WERI-Rb-1 (cell line): ENCODE data around the gene TMEM151A.
"Not testable (repeated sequence)": the region's sequence is repeated elsewhere in the genome, so short reads cannot be mapped to it uniquely, and the experiment has no call there.

ENCODE experiments used
- DNase-seq: peaks from one replicate; pipeline ENCODE4 v3.0.0-alpha.2; 2020
- H3K27ac ChIP-seq: fragments of 250-450 bp; sonication (Bioruptor Pico); 2 replicates; pipeline ENCODE4 v1.5.1; 2020; ENCODE audit warnings: mild to moderate bottlenecking, moderate library complexity
- H3K27me3 ChIP-seq: fragments of 250-450 bp; sonication (Bioruptor Pico); 2 replicates; pipeline ENCODE4 v1.5.1; 2021; ENCODE audit warnings: mild to moderate bottlenecking, low read depth, moderate library complexity; ENCODE audit not compliant: insufficient read depth, severe bottlenecking
- H3K36me3 ChIP-seq: fragments of 250-450 bp; sonication (Bioruptor Pico); 2 replicates; pipeline ENCODE4 v1.5.1; 2020; ENCODE audit warnings: mild to moderate bottlenecking, moderate library complexity
- H3K4me3 ChIP-seq: 2 replicates; pipeline ENCODE4 v1.5.1; 2011; ENCODE audit warnings: low read depth, mild to moderate bottlenecking, control low read depth, low read length
- H3K9me3 ChIP-seq: fragments of 250-450 bp; sonication (Bioruptor Pico); 2 replicates; pipeline ENCODE4 v1.5.1; 2021; ENCODE audit warnings: mild to moderate bottlenecking, moderate library complexity; ENCODE audit not compliant: severe bottlenecking
- CTCF ChIP-seq: IDR thresholded peaks from 2 replicates; pipeline ENCODE4 v1.5.1; 2011; ENCODE audit warnings: low read depth, mild to moderate bottlenecking, control low read depth, inconsistent platforms, low read length

TMEM151A gene

DNA sequence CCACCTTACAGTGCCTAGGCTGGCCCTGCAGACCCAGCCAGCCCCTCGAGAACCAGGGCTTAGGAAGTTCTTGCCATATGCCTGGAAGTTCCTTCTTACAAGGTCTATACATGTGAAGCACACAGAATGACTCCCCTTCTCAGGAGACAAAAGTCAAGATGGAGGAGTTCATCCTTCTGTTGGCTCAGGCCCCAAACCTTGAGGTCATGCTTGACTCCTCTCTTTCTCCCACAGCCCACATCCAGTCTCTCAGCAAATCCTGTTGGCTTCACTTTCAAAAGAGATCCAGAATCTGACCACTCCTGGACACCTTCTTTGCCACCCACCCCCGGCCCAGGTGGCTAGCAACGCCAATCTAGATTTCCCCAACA lies 26.9 kb downstream of the TMEM151A start:
- H3K9me3 ChIP-seq = peaks cover 3% of the 10 kb centered on the region
- TF ChIP-seq CTCF = no peak
- no peak for DNase-seq
- H3K27ac ChIP-seq = peak overlapping the region; percentile 49
- H3K27me3 ChIP-seq = no peaks in the 10 kb centered on the region
- no peak overlapping the region for H3K4me3 ChIP-seq
- H3K36me3 ChIP-seq = no peaks in the 10 kb centered on the region

GRCh38 chr11:66320289-66320688 lies 28.6 kb downstream of the TMEM151A start:
- H3K4me3 ChIP-seq, H3K36me3 ChIP-seq, H3K27ac ChIP-seq, H3K9me3 ChIP-seq, H3K27me3 ChIP-seq, DNase-seq: not testable (repeated sequence)

- H3K36me3 ChIP-seq = not testable (repeated sequence)
Measured at GRCh38 chr11:66320748-66321147, 29.1 kb downstream of the TMEM151A start.

DNA sequence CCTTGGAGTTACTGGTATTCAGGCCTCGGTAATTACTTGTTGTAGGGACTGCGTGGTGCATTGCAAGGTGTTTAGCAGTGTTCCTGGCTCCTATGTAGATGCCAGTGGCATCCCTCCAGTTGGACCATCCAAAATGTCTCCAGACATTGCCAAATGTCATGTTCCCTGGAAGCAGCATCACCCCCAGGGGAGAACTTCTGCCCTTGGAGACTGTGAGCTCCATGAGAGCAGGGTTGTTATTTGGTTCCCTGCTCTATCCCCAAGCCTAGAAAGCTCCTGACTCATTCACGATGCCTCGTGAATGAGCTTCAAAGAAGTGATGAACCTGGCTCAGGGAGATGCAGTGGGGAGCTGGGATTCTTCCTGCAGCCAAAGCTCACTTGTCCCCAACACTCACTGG lies 29.9 kb downstream of the TMEM151A start:
- no peak overlapping the region for H3K4me3 ChIP-seq
- H3K27me3 ChIP-seq = no peaks in the 10 kb centered on the region
- TF ChIP-seq CTCF = no peak
- H3K36me3 ChIP-seq = no peaks in the 10 kb centered on the region
- peaks cover 3% of the 10 kb centered on the region for H3K9me3 ChIP-seq
- DNase-seq = no peak
- no peak overlapping the region for H3K27ac ChIP-seq

More at GRCh38 chr11:66320748-66321147, 29.1 kb downstream of the TMEM151A start:
- not testable (repeated sequence) for DNase-seq, H3K27me3 ChIP-seq, H3K9me3 ChIP-seq, H3K4me3 ChIP-seq, H3K27ac ChIP-seq

DNA sequence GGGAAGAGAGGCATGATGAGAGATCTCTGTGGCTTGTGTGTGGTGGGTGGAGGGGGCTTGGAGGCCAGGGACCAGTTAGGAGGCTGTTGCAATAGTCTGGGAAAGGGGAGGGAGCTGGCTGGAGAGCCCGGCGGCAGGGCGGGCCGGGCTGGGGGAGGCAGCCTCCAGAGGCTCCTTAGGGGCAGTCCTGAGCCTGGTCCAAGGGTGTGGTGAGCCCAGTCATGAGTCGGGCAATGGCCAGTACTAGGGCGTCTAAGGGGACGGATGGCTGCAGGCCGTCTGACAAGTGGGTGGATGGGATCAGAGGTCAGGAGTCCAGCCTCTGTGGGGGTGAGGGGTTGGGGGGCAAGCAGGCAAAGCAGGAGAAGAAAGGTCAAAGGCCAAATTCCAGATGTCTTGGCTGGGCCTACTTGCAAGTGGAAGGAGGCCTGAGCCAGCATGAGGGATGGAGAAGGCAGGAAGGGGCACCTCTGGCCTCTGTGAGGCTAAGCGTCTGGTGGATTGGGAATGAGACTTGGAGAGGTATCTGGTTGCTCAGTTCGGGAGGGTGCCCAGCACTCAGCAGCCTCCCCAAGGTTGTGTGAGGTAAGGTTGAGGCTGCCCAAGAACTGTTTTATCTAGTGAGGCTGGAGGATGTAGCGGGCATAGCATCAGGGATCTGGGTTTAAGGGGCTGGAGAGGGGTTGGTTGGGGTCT lies 31.2 kb downstream of the TMEM151A start:
- Histone ChIP-seq H3K27ac (no peak overlapping the region), H3K36me3 (no peaks in the 10 kb centered on the region), H3K27me3 (no peaks in the 10 kb centered on the region), H3K4me3 (no peak overlapping the region), H3K9me3 (peaks cover 3% of the 10 kb centered on the region)
- no peak for TF ChIP-seq CTCF
- DNase-seq = no peak

GRCh38 chr11:66323684-66324083 lies 32.0 kb downstream of the TMEM151A start:
- no peak for TF ChIP-seq CTCF
- H3K4me3 ChIP-seq = no peak overlapping the region
- no peak overlapping the region for H3K27ac ChIP-seq
- H3K9me3 ChIP-seq = peaks cover 3% of the 10 kb centered on the region
- no peaks in the 10 kb centered on the region for H3K36me3 ChIP-seq
- no peaks in the 10 kb centered on the region for H3K27me3 ChIP-seq
- DNase-seq = no peak

DNA sequence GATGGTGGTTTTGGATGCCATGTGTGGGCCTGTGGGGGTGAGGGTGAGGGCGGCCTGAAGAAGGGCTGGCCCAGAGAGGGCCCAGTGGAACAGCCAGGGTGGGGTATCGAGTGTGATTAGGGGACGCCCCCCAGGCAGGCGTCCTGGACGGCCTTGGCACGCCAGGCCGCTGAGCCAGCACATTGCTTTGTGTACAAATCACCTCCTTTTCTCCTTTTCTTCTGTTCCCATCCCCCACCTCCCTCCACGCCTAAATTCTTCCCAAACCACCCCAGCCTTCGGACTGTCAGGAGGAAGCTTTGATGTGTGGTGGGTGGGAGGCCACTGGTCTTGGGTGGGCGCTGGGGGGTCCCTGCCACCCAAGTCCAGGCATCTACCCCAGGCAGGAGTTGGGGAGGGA lies 33.0 kb downstream of the TMEM151A start:
- H3K9me3 ChIP-seq = peaks cover 3% of the 10 kb centered on the region
- TF ChIP-seq CTCF = no peak
- H3K36me3 ChIP-seq = no peaks in the 10 kb centered on the region
- DNase-seq = no peak
- H3K4me3 ChIP-seq = no peak overlapping the region
- no peaks in the 10 kb centered on the region for H3K27me3 ChIP-seq
- no peak overlapping the region for H3K27ac ChIP-seq
